ENCODE results near the gene KCNK1.
"Not testable (repeated sequence)": the region's sequence is repeated elsewhere in the genome, so short reads cannot be mapped to it uniquely, and the experiment has no call there.

Gene KCNK1

GRCh38 chr1:233670363-233670762, 56.5 kb downstream of the KCNK1 start:
- not testable (repeated sequence) for DNase-seq

GRCh38 chr1:233671286-233671685, 57.4 kb downstream of the KCNK1 start:
- no peak for DNase-seq

- no peak for DNase-seq
These were observed 58.8 kb downstream of the KCNK1 start for GRCh38 chr1:233672732-233673131.

GRCh38 chr1:233673261-233673946, 59.5 kb downstream of the KCNK1 start:
- no peak for DNase-seq

GRCh38 chr1:233673947-233674431, 60.1 kb downstream of the KCNK1 start:
- DNase-seq, result no peak

- DNase-seq, result no peak
These were observed 61.5 kb downstream of the KCNK1 start for GRCh38 chr1:233675446-233675845.

- DNase-seq, result no peak
These were observed 62.0 kb downstream of the KCNK1 start for GRCh38 chr1:233675893-233676292.

- DNase-seq, result no peak
These were observed 63.9 kb downstream of the KCNK1 start for GRCh38 chr1:233677690-233678354.

- DNase-seq, result peak; percentile 30
These were observed 65.1 kb downstream of the KCNK1 start for GRCh38 chr1:233679030-233679429.

GRCh38 chr1:233679591-233680373, 65.9 kb downstream of the KCNK1 start:
- no peak for DNase-seq

- DNase-seq, result no peak
These were observed 67.4 kb downstream of the KCNK1 start for GRCh38 chr1:233681285-233681684.

GRCh38 chr1:233686653-233687052, 72.7 kb downstream of the KCNK1 start:
- not testable (repeated sequence) for DNase-seq

- DNase-seq, result no peak
These were observed 75.3 kb downstream of the KCNK1 start for GRCh38 chr1:233689017-233689747.

GRCh38 chr1:233689748-233690254, 75.9 kb downstream of the KCNK1 start:
- no peak for DNase-seq

- DNase-seq, result no peak
These were observed 82.0 kb downstream of the KCNK1 start for GRCh38 chr1:233695901-233696300.

GRCh38 chr1:233700338-233700737, 86.4 kb downstream of the KCNK1 start:
- peak; percentile 85 for DNase-seq

- no peak for DNase-seq
These were observed 90.4 kb downstream of the KCNK1 start for GRCh38 chr1:233704170-233704897.

GRCh38 chr1:233704898-233705723, 91.2 kb downstream of the KCNK1 start:
- DNase-seq, result no peak

- DNase-seq, result peak; percentile 67
These were observed 93.4 kb downstream of the KCNK1 start for GRCh38 chr1:233707153-233707879.
